H1 (cell line): ENCODE measurements around the gene CA7. TPM values are rescaled to one million over a fixed set of nuclear protein-coding genes. Genes with fewer than 3 reads are reported as not detected.

ENCODE experiments used
- CHD7 ChIP-seq: fragments of 300-600 bp; sonication (generic); IDR thresholded peaks from 2 replicates; pipeline ENCODE4 v1.7.1; 2012; ENCODE audit warnings: low read length, moderate library complexity, mild to moderate bottlenecking, inconsistent platforms; ENCODE audit not compliant: insufficient replicate concordance
- SRF ChIP-seq: IDR thresholded peaks from 2 replicates; pipeline ENCODE4 v1.6.1; 2011; ENCODE audit warnings: mild to moderate bottlenecking, low read depth, low read length, moderate library complexity
- polyA plus RNA-seq, 7 experiments: library from polyadenylated mRNA; depleted of rRNA in 3 of 7; stranded (reverse) in 5 of 7; unstranded in 2 of 7; fragments of >200 nt in 5 of 7; fragments of 200-250 nt in 2 of 7; gene quantifications; 1 replicate in 5 of 7; 2 replicates in 1 of 7; 4 replicates in 1 of 7; pipeline versions ENCODE4 v1.2.1 to v1.2.3, GENCODE V29; 2011 to 2013; ENCODE audit warnings: missing spikeins in 2 of 7, mixed read lengths in 2 of 7
- total RNA-seq: library from RNA; stranded (reverse); fragmentation: NEBNext Ultra II Directional; extraction: Animal tissue kit (Norgen Biotek cat#: 25700); gene quantifications from 2 replicates; pipeline ENCODE4 v1.2.1, GENCODE V29; 2021

CA7 gene
- total and polyA plus RNA-seq, 2 of the 8 experiments (the other 6 are each of a cell fraction or from before 2014, with no cell fraction given) = 1.7 to 2.7 TPM

GRCh38 chr16:66882702-66883101 lies 38.5 kb downstream of the CA7 start (continued):
- TF ChIP-seq CHD7 (no peak), SRF (no peak)
